Measurements from ENCODE around the gene SHB. TPM values are rescaled to one million over a fixed set of nuclear protein-coding genes. Genes with fewer than 3 reads are reported as not detected.

The SHB gene
- total and polyA plus RNA-seq, 2 donors (not counting 1 experiment from before 2014, with no cell fraction given) = 9.9 to 13.9 TPM

DNA sequence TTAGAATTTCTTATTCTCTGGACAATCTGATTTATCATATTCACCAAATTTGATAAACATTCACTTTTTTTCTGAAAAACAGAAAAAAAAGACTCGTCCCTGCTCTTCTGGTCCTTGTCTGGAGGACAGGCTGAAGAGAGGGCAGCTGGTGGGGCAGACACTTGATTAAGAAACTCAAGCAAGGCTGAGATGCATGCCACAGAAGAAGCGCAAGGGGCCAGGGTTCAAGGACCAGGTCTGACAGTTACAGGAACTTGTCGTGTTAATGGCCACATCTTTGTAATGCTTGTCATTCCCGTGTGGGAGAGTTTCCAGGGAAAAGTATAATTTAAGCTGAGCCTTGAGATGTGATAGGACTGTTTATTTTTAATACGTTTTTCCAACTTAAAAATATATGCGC, 40.6 kb upstream of the SHB start:
- H3K27ac ChIP-seq (ENCODE audit: insufficient read depth, low read length) = no peak overlapping the region

DNA sequence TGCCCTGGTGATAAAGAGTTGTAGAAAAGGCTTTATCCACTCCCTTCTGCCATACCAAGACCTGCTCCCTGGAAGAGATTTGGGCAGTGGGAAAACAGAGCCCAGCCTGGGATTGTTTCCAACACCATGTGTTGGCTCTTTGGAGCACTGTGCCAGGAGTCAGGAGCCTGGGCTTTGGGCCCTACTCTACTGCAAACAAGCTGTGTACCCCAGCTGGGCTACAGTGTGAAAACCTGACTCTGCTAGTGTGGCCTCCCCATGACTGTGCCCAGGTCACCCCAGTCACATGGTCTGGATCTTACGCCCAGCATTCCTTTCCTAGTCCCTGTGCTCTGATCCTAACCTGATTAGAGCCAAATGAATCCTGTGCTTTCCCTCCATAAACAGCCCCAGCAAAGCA, 39.3 kb upstream of the SHB start:
- Histone ChIP-seq H3K9ac (ENCODE audit: insufficient read depth, low read length) (no peak overlapping the region), H2AFZ (ENCODE audit: low read length) (no peak overlapping the region), H3K9me3 (ENCODE audit: control insufficient read depth, insufficient read depth, low read depth, low read length) (no peaks in the 10 kb centered on the region), H3K36me3 (ENCODE audit: control insufficient read depth, insufficient read depth, low read length) (no peaks in the 10 kb centered on the region), H4K20me1 (ENCODE audit: control insufficient read depth, extremely low read depth, insufficient read depth, low read length) (no peaks in the 10 kb centered on the region), H3K27me3 (ENCODE audit: control insufficient read depth, insufficient read depth, low read length) (peaks cover 10% of the 10 kb centered on the region), H3K27ac (ENCODE audit: insufficient read depth, low read length) (no peak overlapping the region), H3K4me3 (replicated peaks in 1 of 4; ENCODE audit: control extremely low read depth in 1 of 4, insufficient read depth in 1 of 4, low read depth in 3 of 4, low read length in 4 of 4) (no peak overlapping the region), H3K4me1 (ENCODE audit: control insufficient read depth, extremely low read depth, insufficient read depth, low read length) (no peaks in the 10 kb centered on the region), H3K4me2 (ENCODE audit: extremely low read depth, insufficient read depth, low read length) (no peak overlapping the region), H3K79me2 (ENCODE audit: control insufficient read depth, insufficient read depth, low read length) (no peaks in the 10 kb centered on the region)
- no peak for TF ChIP-seq EZH2 (IDR thresholded peaks at IDR 0.05; ENCODE audit: low read length, missing control alignments)
- TF ChIP-seq CTCF (conservative IDR thresholded peaks at IDR 0.05 in 1 of 2, IDR thresholded peaks at IDR 0.05 in 1 of 2; ENCODE audit: low read depth in 1 of 2, low read length in 2 of 2) = no peak
- no peak for DNase-seq (ENCODE audit: low read depth in 2 of 2)

More for the DNA sequence above, 40.6 kb upstream of the SHB start:
- H3K4me2 ChIP-seq (ENCODE audit: extremely low read depth, insufficient read depth, low read length) = no peak overlapping the region
- H3K36me3 ChIP-seq (ENCODE audit: control insufficient read depth, insufficient read depth, low read length) = no peaks in the 10 kb centered on the region
- H2AFZ ChIP-seq (ENCODE audit: low read length) = no peak overlapping the region
- peaks cover 10% of the 10 kb centered on the region for H3K27me3 ChIP-seq (ENCODE audit: control insufficient read depth, insufficient read depth, low read length)
- H3K4me1 ChIP-seq (ENCODE audit: control insufficient read depth, extremely low read depth, insufficient read depth, low read length) = no peaks in the 10 kb centered on the region
- TF ChIP-seq EZH2 (IDR thresholded peaks at IDR 0.05; ENCODE audit: low read length, missing control alignments) (no peak), CTCF (conservative IDR thresholded peaks at IDR 0.05 in 1 of 2, IDR thresholded peaks at IDR 0.05 in 1 of 2; ENCODE audit: low read depth in 1 of 2, low read length in 2 of 2) (no peak)
- no peaks in the 10 kb centered on the region for H3K9me3 ChIP-seq (ENCODE audit: control insufficient read depth, insufficient read depth, low read depth, low read length)
- no peak overlapping the region for H3K4me3 ChIP-seq (replicated peaks in 1 of 4; ENCODE audit: control extremely low read depth in 1 of 4, insufficient read depth in 1 of 4, low read depth in 3 of 4, low read length in 4 of 4)
- H4K20me1 ChIP-seq (ENCODE audit: control insufficient read depth, extremely low read depth, insufficient read depth, low read length) = no peaks in the 10 kb centered on the region
- no peaks in the 10 kb centered on the region for H3K79me2 ChIP-seq (ENCODE audit: control insufficient read depth, insufficient read depth, low read length)
- no peak overlapping the region for H3K9ac ChIP-seq (ENCODE audit: insufficient read depth, low read length)
- no peak for DNase-seq (ENCODE audit: low read depth in 2 of 2)

- no peak overlapping the region for H3K27ac ChIP-seq (ENCODE audit: insufficient read depth, low read length)
- no peaks in the 10 kb centered on the region for H4K20me1 ChIP-seq (ENCODE audit: control insufficient read depth, extremely low read depth, insufficient read depth, low read length)
- H3K79me2 ChIP-seq (ENCODE audit: control insufficient read depth, insufficient read depth, low read length) = no peaks in the 10 kb centered on the region
- H3K36me3 ChIP-seq (ENCODE audit: control insufficient read depth, insufficient read depth, low read length) = no peaks in the 10 kb centered on the region
- no peak overlapping the region for H3K4me3 ChIP-seq (replicated peaks in 1 of 4; ENCODE audit: control extremely low read depth in 1 of 4, insufficient read depth in 1 of 4, low read depth in 3 of 4, low read length in 4 of 4)
- H3K4me1 ChIP-seq (ENCODE audit: control insufficient read depth, extremely low read depth, insufficient read depth, low read length) = no peaks in the 10 kb centered on the region
- H3K27me3 ChIP-seq (ENCODE audit: control insufficient read depth, insufficient read depth, low read length) = peaks cover 10% of the 10 kb centered on the region
- H3K9ac ChIP-seq (ENCODE audit: insufficient read depth, low read length) = no peak overlapping the region
- DNase-seq (ENCODE audit: low read depth in 2 of 2) = peak in 1 of 2 donors; percentile 16
- no peak overlapping the region for H3K4me2 ChIP-seq (ENCODE audit: extremely low read depth, insufficient read depth, low read length)
- no peaks in the 10 kb centered on the region for H3K9me3 ChIP-seq (ENCODE audit: control insufficient read depth, insufficient read depth, low read depth, low read length)
- TF ChIP-seq CTCF (conservative IDR thresholded peaks at IDR 0.05 in 1 of 2, IDR thresholded peaks at IDR 0.05 in 1 of 2; ENCODE audit: low read depth in 1 of 2, low read length in 2 of 2) (no peak), EZH2 (IDR thresholded peaks at IDR 0.05; ENCODE audit: low read length, missing control alignments) (no peak)
- H2AFZ ChIP-seq (ENCODE audit: low read length) = no peak overlapping the region
Measured at GRCh38 chr9:38107811-38108304, 38.8 kb upstream of the SHB start.
